Suprapubic skin (tissue), 4 donors: ENCODE data around the gene NT5M.

ENCODE experiments used
- EP300 ChIP-seq: sonication (generic); formaldehyde crosslinking; IDR thresholded peaks from one replicate; pipeline ENCODE4 v1.6.1; 2017; ENCODE audit warnings: antibody characterized with exemption
- POLR2A ChIP-seq, 2 donors: fragments of 450-650 bp; IDR thresholded peaks; one replicate each; pipeline ENCODE4 v1.6.1; 2017; ENCODE audit warnings: antibody characterized with exemption in 2 of 2, mild to moderate bottlenecking in 2 of 2, moderate library complexity in 2 of 2
- POLR2AphosphoS5 ChIP-seq, 3 donors: sonication (generic); formaldehyde crosslinking; IDR thresholded peaks; one replicate each; pipeline ENCODE4 v1.6.1; 2017; ENCODE audit warnings: antibody characterized with exemption in 3 of 3
- TF ChIP-seq, protein P1 (sequence below), 2 donors: fragments of 200-600 bp in 1 of 2; fragments of 450-650 bp in 1 of 2; sonication (generic) in 1 of 2; IDR thresholded peaks; one replicate each; pipeline ENCODE4 v1.5.1; 2016 to 2019; ENCODE audit warnings: antibody characterized with exemption in 2 of 2, mild to moderate bottlenecking in 1 of 2, moderate library complexity in 1 of 2

- TF ChIP-seq, protein P1, sequence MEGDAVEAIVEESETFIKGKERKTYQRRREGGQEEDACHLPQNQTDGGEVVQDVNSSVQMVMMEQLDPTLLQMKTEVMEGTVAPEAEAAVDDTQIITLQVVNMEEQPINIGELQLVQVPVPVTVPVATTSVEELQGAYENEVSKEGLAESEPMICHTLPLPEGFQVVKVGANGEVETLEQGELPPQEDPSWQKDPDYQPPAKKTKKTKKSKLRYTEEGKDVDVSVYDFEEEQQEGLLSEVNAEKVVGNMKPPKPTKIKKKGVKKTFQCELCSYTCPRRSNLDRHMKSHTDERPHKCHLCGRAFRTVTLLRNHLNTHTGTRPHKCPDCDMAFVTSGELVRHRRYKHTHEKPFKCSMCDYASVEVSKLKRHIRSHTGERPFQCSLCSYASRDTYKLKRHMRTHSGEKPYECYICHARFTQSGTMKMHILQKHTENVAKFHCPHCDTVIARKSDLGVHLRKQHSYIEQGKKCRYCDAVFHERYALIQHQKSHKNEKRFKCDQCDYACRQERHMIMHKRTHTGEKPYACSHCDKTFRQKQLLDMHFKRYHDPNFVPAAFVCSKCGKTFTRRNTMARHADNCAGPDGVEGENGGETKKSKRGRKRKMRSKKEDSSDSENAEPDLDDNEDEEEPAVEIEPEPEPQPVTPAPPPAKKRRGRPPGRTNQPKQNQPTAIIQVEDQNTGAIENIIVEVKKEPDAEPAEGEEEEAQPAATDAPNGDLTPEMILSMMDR (IDR thresholded peaks at IDR 0.05): no peak
- TF ChIP-seq POLR2A (IDR thresholded peaks at IDR 0.05) (no peak), EP300 (no peak), POLR2AphosphoS5 (IDR thresholded peaks at IDR 0.05) (no peak)
Measured at GRCh38 chr17:17379197-17379991, 76.2 kb downstream of the NT5M start.
